AG09309 (cell line): Measurements from ENCODE around the gene LRP2.

ENCODE experiments used
- DNase-seq: peaks from one replicate; pipeline ENCODE4 v3.0.0-alpha.2; 2010; ENCODE audit warnings: low read depth
- H3K4me3 ChIP-seq: 2 replicates; pipeline ENCODE4 v1.5.1; 2011; ENCODE audit warnings: mild to moderate bottlenecking, low read depth, low read length, moderate library complexity; ENCODE audit not compliant: control insufficient read depth
- CTCF ChIP-seq: IDR thresholded peaks from 2 replicates; pipeline ENCODE4 v1.5.1; 2011; ENCODE audit warnings: mild to moderate bottlenecking, low read depth, low read length, inconsistent platforms; ENCODE audit not compliant: insufficient read depth, control insufficient read depth; ENCODE audit errors: missing control alignments

LRP2 gene

DNA sequence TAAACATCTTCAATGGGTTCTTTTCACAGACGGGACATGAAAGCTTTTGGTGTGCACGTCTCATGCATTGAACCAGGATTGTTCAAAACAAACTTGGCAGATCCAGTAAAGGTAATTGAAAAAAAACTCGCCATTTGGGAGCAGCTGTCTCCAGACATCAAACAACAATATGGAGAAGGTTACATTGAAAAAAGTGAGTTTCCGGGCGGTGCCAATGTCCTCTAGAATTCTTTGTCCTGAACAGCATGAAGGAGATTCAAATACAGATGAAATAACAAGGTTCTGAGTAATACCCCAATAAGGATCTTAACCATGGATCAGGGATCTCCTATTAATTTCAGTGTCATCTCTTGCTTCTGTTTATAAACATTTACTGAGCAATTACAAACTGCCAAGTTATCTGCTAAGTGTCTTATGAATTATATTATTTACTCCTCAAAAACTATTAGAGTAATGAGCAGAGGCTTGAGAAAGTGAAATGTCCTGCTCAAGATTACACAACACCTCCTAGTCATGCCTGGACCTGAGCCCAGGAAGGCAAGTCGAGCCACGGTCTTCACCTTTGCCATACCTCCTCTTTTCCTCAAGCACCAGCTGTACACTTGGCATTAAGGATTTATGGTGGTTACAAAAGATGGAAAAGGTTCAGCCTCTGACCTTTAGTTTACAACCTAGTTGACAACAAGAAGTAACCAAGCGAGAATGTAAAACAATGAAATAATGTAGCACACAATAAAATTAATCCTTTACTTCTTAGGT is 270.4 kb downstream of the LRP2 start:
- no peak for TF ChIP-seq CTCF
- DNase-seq = no peak
- H3K4me3 ChIP-seq = no peak overlapping the region

DNA sequence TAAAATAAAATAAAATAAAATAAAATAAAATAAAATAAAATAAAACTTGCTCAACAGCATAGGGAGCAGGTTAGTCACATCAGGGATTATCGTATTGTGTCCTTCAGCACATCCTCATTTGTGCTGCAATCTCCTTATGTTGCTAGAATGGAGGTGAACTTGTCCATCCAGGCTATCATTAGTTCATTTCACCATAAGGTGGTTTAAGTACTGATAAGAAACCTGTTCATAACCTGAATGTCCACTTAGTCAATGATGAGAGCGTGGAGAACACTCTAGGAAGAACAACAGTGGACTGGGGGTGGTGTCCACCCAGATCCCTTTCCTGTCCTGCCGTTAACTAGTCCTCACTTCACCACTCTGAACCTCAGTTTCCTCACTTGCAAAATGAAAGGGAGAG is 271.1 kb downstream of the LRP2 start:
- H3K4me3 ChIP-seq = no peak overlapping the region
- DNase-seq = no peak
- TF ChIP-seq CTCF = no peak

GRCh38 chr2:169090133-169090820 is 272.1 kb downstream of the LRP2 start:
- TF ChIP-seq CTCF = no peak
- no peak for DNase-seq
- no peak overlapping the region for H3K4me3 ChIP-seq

GRCh38 chr2:169089182-169089581 is 273.2 kb downstream of the LRP2 start:
- TF ChIP-seq CTCF = no peak
- H3K4me3 ChIP-seq = no peak overlapping the region
- no peak for DNase-seq

DNA sequence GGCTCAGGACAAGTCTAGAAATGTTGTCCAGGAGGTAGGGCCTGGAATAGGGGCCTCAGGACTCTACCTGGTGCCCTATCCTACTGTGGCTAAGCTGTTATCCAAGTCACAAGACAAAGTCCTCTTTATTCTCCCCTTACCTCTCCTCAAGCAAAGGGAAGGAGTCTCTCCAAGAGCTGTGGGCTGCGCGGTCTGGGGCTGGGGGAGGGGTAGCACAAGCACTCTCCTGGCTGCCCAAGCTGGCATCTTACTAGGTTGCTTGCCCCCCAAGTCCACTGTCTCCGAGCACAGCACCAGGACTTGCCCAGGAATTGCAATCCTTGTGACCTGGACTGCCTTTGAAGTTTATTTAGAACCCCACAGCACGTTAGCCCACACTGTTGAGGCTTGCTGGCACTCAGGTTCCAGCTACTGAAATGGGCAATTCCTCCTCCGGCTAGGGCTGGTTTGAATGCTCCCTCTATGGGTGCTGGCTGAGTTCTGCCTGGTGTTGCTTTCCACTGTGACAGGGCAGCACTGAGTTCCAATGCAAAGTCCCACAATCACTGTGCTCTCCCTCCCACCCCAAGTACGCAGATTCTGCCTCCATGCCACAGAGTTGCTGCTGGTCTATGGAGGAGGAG is 274.5 kb downstream of the LRP2 start:
- no peak for DNase-seq
- H3K4me3 ChIP-seq = no peak overlapping the region
- no peak for TF ChIP-seq CTCF

- no peak for TF ChIP-seq CTCF
- no peak for DNase-seq
- H3K4me3 ChIP-seq = no peak overlapping the region
Measured at GRCh38 chr2:169086893-169087467, 275.4 kb downstream of the LRP2 start.
